K562 (cell line): ENCODE data around the gene ZDHHC19. TPM values are rescaled to one million over a fixed set of nuclear protein-coding genes. Genes with fewer than 3 reads are reported as not detected.
A peak's percentile ranks its signal among the peaks of the same experiment; 100 is the strongest.

Experiments used
- ATAC-seq: fragments of 200-7000 bp; cut with Tn5 transposase; 3 replicates; pipeline ENCODE4 v1.9.1; 2020; ENCODE audit warnings: moderate library complexity
- BruUV-seq: library from RNA; stranded (reverse); fragments of 400-500 nt; replicated peaks from 2 replicates; lab custom pipeline; 2021; lab: Mats Ljungman, UMichigan
- CTCF ChIA-PET: fragments of 300-600 bp; formaldehyde crosslinking; extraction: SDS; loops from one replicate; lab custom pipeline; 2021; ENCODE audit warnings: low intra/inter-chr PET ratio; lab: Yijun Ruan, JAX
- POLR2A ChIA-PET: fragments of 300-600, 350-650 bp; sonication (Branson Sonifier 250); formaldehyde crosslinking; extraction: SDS; loops from one replicate; lab custom pipeline; 2021; ENCODE audit warnings: antibody characterized with exemption, inconsistent platforms; lab: Yijun Ruan, JAX
- DNase-seq, 4 experiments: peaks; one replicate each; pipeline versions ENCODE4 v3.0.0 to v3.0.0-alpha.2; 2011 to 2018; ENCODE audit warnings: low spot score in 3 of 4, mixed read lengths in 3 of 4; ENCODE audit errors: extremely low read depth in 1 of 4
- FAIRE-seq: peaks from 2 replicates; lab custom pipeline; 2011; peaks lifted over from hg19 to GRCh38; lab: Jason Lieb, UNC
- H2AFZ ChIP-seq: 2 replicates; pipeline ENCODE4 v1.6.0; 2011; ENCODE audit warnings: low read depth, low read length, control low read depth, inconsistent platforms
- H3K27ac ChIP-seq: fragments of 200-600 bp; 3 replicates; pipeline ENCODE4 v1.8.0; 2011; ENCODE audit warnings: low read depth, mild to moderate bottlenecking, control low read depth, inconsistent platforms, low read length, moderate library complexity, mixed read lengths; ENCODE audit errors: extremely low read depth
- H3K27me3 ChIP-seq, 2 experiments: fragments of 300-600 bp in 1 of 2; 2 replicates in 1 of 2; 3 replicates in 1 of 2; pipeline versions ENCODE4 v1.6.0 to v1.8.0; 2011; ENCODE audit warnings: inconsistent platforms in 2 of 2, low read length in 2 of 2, mild to moderate bottlenecking in 1 of 2, mixed read lengths in 1 of 2, moderate library complexity in 1 of 2; ENCODE audit not compliant: control insufficient read depth in 2 of 2, insufficient read depth in 2 of 2
- H3K36me3 ChIP-seq: fragments of 300-600 bp; 3 replicates; pipeline ENCODE4 v1.8.0; 2011; ENCODE audit warnings: mild to moderate bottlenecking, low read length, inconsistent platforms; ENCODE audit not compliant: control insufficient read depth, insufficient read depth
- H3K4me1 ChIP-seq, 2 experiments: fragments of 200-600 bp in 1 of 2; replicated peaks in 1 of 2; 2 replicates in 1 of 2; 3 replicates in 1 of 2; pipeline versions ENCODE4 v1.5.1 to v1.8.0; 2011; ENCODE audit warnings: inconsistent platforms in 2 of 2, low read length in 2 of 2, mild to moderate bottlenecking in 1 of 2, mixed read lengths in 1 of 2, moderate library complexity in 1 of 2; ENCODE audit not compliant: control insufficient read depth in 2 of 2, insufficient read depth in 2 of 2
- H3K4me2 ChIP-seq: 2 replicates; pipeline ENCODE4 v1.6.1; 2011; ENCODE audit warnings: low read length, control low read depth, inconsistent platforms, mixed read lengths; ENCODE audit not compliant: insufficient read depth
- H3K4me3 ChIP-seq: fragments of 200-600 bp; sonication (generic), shearing (Covaris generic); 2 replicates; pipeline ENCODE4 v1.5.1; 2016; ENCODE audit warnings: control low read depth, inconsistent platforms
- H3K79me2 ChIP-seq: fragments of 200-600 bp; 3 replicates; pipeline ENCODE4 v1.8.0; 2011; ENCODE audit warnings: low read length, inconsistent platforms; ENCODE audit not compliant: control insufficient read depth, insufficient read depth
- H3K9ac ChIP-seq, 2 experiments: 2 replicates each; pipeline versions ENCODE4 v1.6.0 to v1.6.1; 2011; ENCODE audit warnings: low read depth in 2 of 2, low read length in 2 of 2, control low read depth in 1 of 2, inconsistent platforms in 1 of 2, mild to moderate bottlenecking in 1 of 2, mixed read lengths in 1 of 2; ENCODE audit not compliant: insufficient read depth in 1 of 2
- H3K9me1 ChIP-seq: one replicate; pipeline ENCODE4 v1.6.0; 2011; ENCODE audit warnings: inconsistent platforms, mild to moderate bottlenecking, low read length, moderate library complexity; ENCODE audit not compliant: control insufficient read depth, insufficient read depth
- H3K9me3 ChIP-seq: replicated peaks from 2 replicates; pipeline ENCODE4 v1.5.1; 2011; ENCODE audit warnings: low read depth, low read length, inconsistent platforms; ENCODE audit not compliant: control insufficient read depth, insufficient read depth
- H4K20me1 ChIP-seq: replicated peaks from 2 replicates; pipeline ENCODE4 v1.6.1; 2011; ENCODE audit warnings: low read length, inconsistent platforms, mixed read lengths; ENCODE audit not compliant: control insufficient read depth, insufficient read depth
- ARID1B ChIP-seq: fragments of 450-650 bp; IDR thresholded peaks from 2 replicates; pipeline ENCODE4 v1.6.1; 2016; ENCODE audit warnings: antibody characterized with exemption, mild to moderate bottlenecking, inconsistent platforms
- ASH1L ChIP-seq: fragments of 450-650 bp; IDR thresholded peaks from 2 replicates; pipeline ENCODE4 v1.6.1; 2018; ENCODE audit warnings: borderline replicate concordance, mild to moderate bottlenecking, low read depth; ENCODE audit not compliant: partially characterized antibody
- BRD9 ChIP-seq: fragments of 450-650 bp; IDR thresholded peaks from 2 replicates; pipeline ENCODE4 v1.6.1; 2018; ENCODE audit warnings: low read depth; ENCODE audit not compliant: partially characterized antibody
- EGR1 ChIP-seq: fragments of 450-650 bp; conservative IDR thresholded peaks from 2 replicates; pipeline ENCODE4 v1.6.1; 2017; ENCODE audit warnings: mild to moderate bottlenecking
- GABPA ChIP-seq: fragments of 200-800 bp; sonication (Bioruptor generic); conservative IDR thresholded peaks from 2 replicates; pipeline ENCODE4 v1.6.1; 2016; ENCODE audit warnings: low read depth, missing genetic modification characterization, missing compliant biosample characterization
- L3MBTL2 ChIP-seq: fragments of 450-650 bp; IDR thresholded peaks from 2 replicates; pipeline ENCODE4 v1.6.1; 2016; ENCODE audit warnings: mild to moderate bottlenecking, moderate library complexity
- MEIS2 ChIP-seq: fragments of 450-650 bp; IDR thresholded peaks from 2 replicates; pipeline ENCODE4 v1.6.1; 2014; ENCODE audit warnings: mild to moderate bottlenecking; ENCODE audit not compliant: partially characterized antibody
- NCOA2 ChIP-seq, 2 experiments: fragments of 450-650 bp; IDR thresholded peaks; 2 replicates each; pipeline ENCODE4 v1.6.1; 2018; ENCODE audit warnings: mild to moderate bottlenecking in 2 of 2, moderate library complexity in 1 of 2; ENCODE audit not compliant: partially characterized antibody in 2 of 2
- POLR2G ChIP-seq: fragments of 200-400 bp; formaldehyde crosslinking; IDR thresholded peaks from 2 replicates; pipeline ENCODE4 v1.6.1; 2017; ENCODE audit warnings: low read depth, mild to moderate bottlenecking, antibody characterized with exemption, low read length, moderate library complexity
- RFX5 ChIP-seq: IDR thresholded peaks from 2 replicates; pipeline ENCODE4 v1.6.1; 2011; ENCODE audit warnings: low read depth, mild to moderate bottlenecking, improper control_type of control experiment, low read length
- SRSF3 ChIP-seq: fragments of 200-400 bp; formaldehyde crosslinking; IDR thresholded peaks from 2 replicates; pipeline ENCODE4 v1.6.1; 2016; ENCODE audit warnings: mild to moderate bottlenecking, low read length, moderate library complexity; ENCODE audit not compliant: insufficient read depth
- TRIM25 ChIP-seq: fragments of 450-650 bp; IDR thresholded peaks from 2 replicates; pipeline ENCODE4 v1.7.0; 2016; ENCODE audit warnings: borderline replicate concordance
- ZNF143 ChIP-seq: sonication (generic); formaldehyde crosslinking; IDR thresholded peaks from 2 replicates; pipeline ENCODE4 v1.9.0; 2022; ENCODE audit warnings: mild to moderate bottlenecking, missing genetic modification reagents
- ZNF57 ChIP-seq: fragments of 450-650 bp; formaldehyde crosslinking; IDR thresholded peaks from 2 replicates; pipeline ENCODE4 v1.4.0; 2020; ENCODE audit warnings: mild to moderate bottlenecking, moderate library complexity
- ZNF766 ChIP-seq: fragments of 200-800 bp; sonication (Bioruptor generic); conservative IDR thresholded peaks from 2 replicates; pipeline ENCODE4 v1.6.1; 2016; ENCODE audit warnings: missing genetic modification characterization, missing compliant biosample characterization
- WGBS: fragments of 100-300 bp; shearing (Covaris generic); methylation state at CpG from one replicate; pipeline ENCODE4 v1.1.6; 2016; ENCODE audit warnings: low coverage, mixed read lengths; ENCODE audit not compliant: insufficient coverage; ENCODE audit errors: missing lambda C conversion rate; 5-methylcytosine and 5-hydroxymethylcytosine counted together
- in situ Hi-C: fragments of 300-500 bp; cut with MboI; formaldehyde crosslinking; loops from 4 replicates; pipeline ENCODE4 v1.15.0; 2018; ENCODE audit warnings: inconsistent platforms, mixed read lengths
- intact Hi-C: fragments of 100-400 bp; cut with micrococcal nuclease; formaldehyde crosslinking; loops from 2 replicates; pipeline ENCODE4 v1.14.2; 2022
- polyA plus RNA-seq, 8 experiments: library from polyadenylated mRNA; depleted of rRNA in 4 of 8; stranded (reverse) in 5 of 8; unstranded in 3 of 8; fragments of >200 nt; fragmentation: Nextera tagmentation in 2 of 8; fragmentation: Illumina TruSeq in 1 of 8; extraction: Ambion mirVana in 2 of 8; extraction: Trizol in 1 of 8; gene quantifications; 2 replicates each; pipeline versions ENCODE4 v1.2.1 to v1.2.3, GENCODE V29; 2011 to 2014; ENCODE audit warnings: inconsistent platforms in 1 of 8, missing spikeins in 1 of 8
- total RNA-seq, 7 experiments: library from RNA; depleted of rRNA in 6 of 7; stranded (reverse); fragments of >200 nt in 6 of 7; fragmentation: Illumina TruSeq in 2 of 7; extraction: Trizol in 2 of 7; gene quantifications; 2 replicates each; pipeline versions ENCODE4 v1.2.1 to v1.2.3, GENCODE V29; 2011 to 2021; ENCODE audit warnings: low replicate concordance in 1 of 7
- TF ChIP-seq, protein P1 (sequence below): fragments of 450-650 bp; conservative IDR thresholded peaks from 2 replicates; pipeline ENCODE4 v1.6.1; 2016; ENCODE audit warnings: missing genetic modification characterization, low read depth, mild to moderate bottlenecking, missing compliant biosample characterization, moderate library complexity
- TF ChIP-seq, protein P2 (sequence below): sonication (generic); formaldehyde crosslinking; IDR thresholded peaks from 2 replicates; pipeline ENCODE4 v1.9.0; 2022; ENCODE audit warnings: mild to moderate bottlenecking, missing genetic modification reagents

Gene ZDHHC19
- total and polyA plus RNA-seq, 9 of the 15 experiments (the other 6 are each of a cell fraction or from before 2014, with no cell fraction given) = 0.40 to 5.5 (median 1.1) TPM

- peak; percentile 13 for ATAC-seq
- Histone ChIP-seq H3K4me3 (no peak overlapping the region), H3K9me1 (no peaks in the 10 kb centered on the region), H3K36me3 (no peaks in the 10 kb centered on the region), H3K27ac (peak overlapping the region; percentile 30; the same call in 2 of the 3 replicates), H4K20me1 (no peaks in the 10 kb centered on the region), H3K4me2 (peak overlapping the region; percentile 49; the same call in 1 of the 2 replicates), H3K79me2 (no peaks in the 10 kb centered on the region), H2AFZ (peak overlapping the region; percentile 67), H3K27me3 (no peaks in the 10 kb centered on the region), H3K4me1 (peaks cover 47 to 59% of the 10 kb centered on the region in 2 experiments), H3K9ac (peak overlapping the region in 1 of 2 experiments; percentile 76; a peak in 1 of 4 replicates), H3K9me3 (no peaks in the 10 kb centered on the region)
- intact Hi-C loops (no loop called here), in situ Hi-C loops (no loop called here)
- POLR2A ChIA-PET = no interaction called here
- DNase-seq = peak in 3 of 4 experiments; percentile 33 to 64 (median 48)
- CTCF ChIA-PET = no interaction called here
- FAIRE-seq = peak; percentile 65
- WGBS = 40% methylated on average over 16 of the region's 16 CpGs
- no TSS peak for BruUV-seq
- TF ChIP-seq MEIS2 (peak; percentile 7), L3MBTL2 (peak; percentile 73; the same call in 1 of the 2 replicates), ZNF57 (CRISPR knock-in tag) (no peak), GABPA (tag) (no peak), BRD9 (peak; percentile 32), RFX5 (no peak), ASH1L (no peak), ZNF143 (CRISPR knock-in tag) (no peak), SRSF3 (no peak), ARID1B (0 out of 2 replicates have a peak, but pooled peaks have one; percentile 13), POLR2G (no peak), NCOA2 (IDR thresholded peaks at IDR 0.05; ENCODE audit: partially characterized antibody in 2 of 2) (no peak), EGR1 (peak; percentile 67), ZNF766 (CRISPR knock-in tag) (0 out of 2 replicates have a peak, but pooled peaks have one; percentile 53), TRIM25 (no peak)
- TF ChIP-seq, protein P1, sequence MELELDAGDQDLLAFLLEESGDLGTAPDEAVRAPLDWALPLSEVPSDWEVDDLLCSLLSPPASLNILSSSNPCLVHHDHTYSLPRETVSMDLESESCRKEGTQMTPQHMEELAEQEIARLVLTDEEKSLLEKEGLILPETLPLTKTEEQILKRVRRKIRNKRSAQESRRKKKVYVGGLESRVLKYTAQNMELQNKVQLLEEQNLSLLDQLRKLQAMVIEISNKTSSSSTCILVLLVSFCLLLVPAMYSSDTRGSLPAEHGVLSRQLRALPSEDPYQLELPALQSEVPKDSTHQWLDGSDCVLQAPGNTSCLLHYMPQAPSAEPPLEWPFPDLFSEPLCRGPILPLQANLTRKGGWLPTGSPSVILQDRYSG (tag) = no peak
- TF ChIP-seq, protein P2, sequence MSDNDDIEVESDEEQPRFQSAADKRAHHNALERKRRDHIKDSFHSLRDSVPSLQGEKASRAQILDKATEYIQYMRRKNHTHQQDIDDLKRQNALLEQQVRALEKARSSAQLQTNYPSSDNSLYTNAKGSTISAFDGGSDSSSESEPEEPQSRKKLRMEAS (CRISPR knock-in tag) = peak; percentile 32; the same call in 1 of the 2 replicates
Measured at GRCh38 chr3:196177567-196177966, 33.6 kb downstream of the ZDHHC19 start.
